ENCODE data around the gene EME1. TPM values are rescaled to one million over a fixed set of nuclear protein-coding genes. Genes with fewer than 3 reads are reported as not detected.

Gene EME1
- polyA plus RNA-seq, 3 donors: 8.6 to 11.0 (median 9.5) TPM

Other genes starting within 250 kb of the EME1 start
- gene SAMD14, start 243.1 kb upstream of the EME1 start, polyA plus RNA-seq (ENCODE audit: insufficient read length in 3 of 3): 10 to 100 TPM; 13.2 to 19.4 (median 18.6) TPM
- gene PPP1R9B, start 222.6 kb upstream of the EME1 start, polyA plus RNA-seq (ENCODE audit: insufficient read length in 3 of 3): 10 to 100 TPM; 39.5 to 59.3 (median 46.2) TPM
- gene SGCA, start 207.2 kb upstream of the EME1 start, polyA plus RNA-seq (ENCODE audit: insufficient read length in 3 of 3): 1 to 10 TPM in 1 of 3 donors, under 1 TPM in 2; 0.47 to 1.6 (median 0.98) TPM
- gene COL1A1, start 171.6 kb upstream of the EME1 start, polyA plus RNA-seq (ENCODE audit: insufficient read length in 3 of 3): 100 to 1,000 TPM; 412 to 838 (median 505) TPM
- gene TMEM92, start 98.8 kb upstream of the EME1 start, polyA plus RNA-seq (ENCODE audit: insufficient read length in 3 of 3): 1 to 10 TPM; 1.7 to 3.3 (median 3.1) TPM
- 10 to 100 TPM; 15.6 to 29.2 (median 25.7) TPM for gene XYLT2, start 27.1 kb upstream of the EME1 start, polyA plus RNA-seq (ENCODE audit: insufficient read length in 3 of 3)
- 10 to 100 TPM; 71.1 to 81.8 (median 74.9) TPM for gene MRPL27, start within 50 bp of the EME1 start, polyA plus RNA-seq (ENCODE audit: insufficient read length in 3 of 3)
- 10 to 100 TPM; 54.4 to 68.9 (median 64.5) TPM for gene LRRC59, start 24.3 kb downstream of the EME1 start, polyA plus RNA-seq (ENCODE audit: insufficient read length in 3 of 3)
- gene ACSF2, start 53.0 kb downstream of the EME1 start, polyA plus RNA-seq (ENCODE audit: insufficient read length in 3 of 3): 100 to 1,000 TPM in 2 of 3 donors, 10 to 100 TPM in 1; 97.8 to 112 (median 110) TPM
- gene CHAD, start 95.7 kb downstream of the EME1 start, polyA plus RNA-seq (ENCODE audit: insufficient read length in 3 of 3): 1 to 10 TPM; 2.1 to 5.4 (median 2.2) TPM
- 10 to 100 TPM; 46.9 to 62.7 (median 48.7) TPM for gene RSAD1, start 105.6 kb downstream of the EME1 start, polyA plus RNA-seq (ENCODE audit: insufficient read length in 3 of 3)
- 1 to 10 TPM; 1.4 to 3.3 (median 2.2) TPM for gene MYCBPAP, start 135.2 kb downstream of the EME1 start, polyA plus RNA-seq (ENCODE audit: insufficient read length in 3 of 3)
- gene EPN3, start 159.5 kb downstream of the EME1 start, polyA plus RNA-seq (ENCODE audit: insufficient read length in 3 of 3): 10 to 100 TPM in 2 of 3 donors, 1 to 10 TPM in 1; 5.9 to 15.0 (median 13.4) TPM
- 10 to 100 TPM; 49.4 to 69.7 (median 55.5) TPM for gene SPATA20, start 173.9 kb downstream of the EME1 start, polyA plus RNA-seq (ENCODE audit: insufficient read length in 3 of 3)
- 1 to 10 TPM; 6.9 to 8.7 (median 8.3) TPM for gene CACNA1G, start 187.5 kb downstream of the EME1 start, polyA plus RNA-seq (ENCODE audit: insufficient read length in 3 of 3)